Measurements from ENCODE around the gene MAML3.

The MAML3 gene

DNA sequence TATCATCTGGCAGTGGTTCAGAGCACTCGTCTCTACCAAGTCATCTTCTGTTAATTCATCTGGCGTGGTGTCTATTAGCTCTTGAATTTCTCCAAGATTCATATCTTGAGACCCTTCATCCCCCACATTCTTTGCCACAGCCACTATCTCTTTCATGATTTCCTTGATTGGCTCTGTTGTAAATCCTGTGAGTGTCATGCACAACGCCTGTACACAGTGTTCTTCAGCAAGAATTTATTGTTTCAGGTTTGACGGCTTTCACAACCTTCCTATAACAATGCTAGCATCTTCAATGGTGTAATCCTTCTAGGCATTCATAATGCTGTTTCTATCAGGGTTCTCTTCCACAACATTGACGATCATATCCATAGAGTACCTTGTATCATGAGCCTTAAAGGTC is 457.5 kb downstream of the MAML3 start:
- H3K4me3 ChIP-seq (ENCODE audit: low read depth, low read length), result no peak overlapping the region
- DNase-seq (ENCODE audit: low read depth), result no peak
- TF ChIP-seq, protein P1, sequence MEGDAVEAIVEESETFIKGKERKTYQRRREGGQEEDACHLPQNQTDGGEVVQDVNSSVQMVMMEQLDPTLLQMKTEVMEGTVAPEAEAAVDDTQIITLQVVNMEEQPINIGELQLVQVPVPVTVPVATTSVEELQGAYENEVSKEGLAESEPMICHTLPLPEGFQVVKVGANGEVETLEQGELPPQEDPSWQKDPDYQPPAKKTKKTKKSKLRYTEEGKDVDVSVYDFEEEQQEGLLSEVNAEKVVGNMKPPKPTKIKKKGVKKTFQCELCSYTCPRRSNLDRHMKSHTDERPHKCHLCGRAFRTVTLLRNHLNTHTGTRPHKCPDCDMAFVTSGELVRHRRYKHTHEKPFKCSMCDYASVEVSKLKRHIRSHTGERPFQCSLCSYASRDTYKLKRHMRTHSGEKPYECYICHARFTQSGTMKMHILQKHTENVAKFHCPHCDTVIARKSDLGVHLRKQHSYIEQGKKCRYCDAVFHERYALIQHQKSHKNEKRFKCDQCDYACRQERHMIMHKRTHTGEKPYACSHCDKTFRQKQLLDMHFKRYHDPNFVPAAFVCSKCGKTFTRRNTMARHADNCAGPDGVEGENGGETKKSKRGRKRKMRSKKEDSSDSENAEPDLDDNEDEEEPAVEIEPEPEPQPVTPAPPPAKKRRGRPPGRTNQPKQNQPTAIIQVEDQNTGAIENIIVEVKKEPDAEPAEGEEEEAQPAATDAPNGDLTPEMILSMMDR (conservative IDR thresholded peaks at IDR 0.05; ENCODE audit: low read depth, low read length), result no peak

DNA sequence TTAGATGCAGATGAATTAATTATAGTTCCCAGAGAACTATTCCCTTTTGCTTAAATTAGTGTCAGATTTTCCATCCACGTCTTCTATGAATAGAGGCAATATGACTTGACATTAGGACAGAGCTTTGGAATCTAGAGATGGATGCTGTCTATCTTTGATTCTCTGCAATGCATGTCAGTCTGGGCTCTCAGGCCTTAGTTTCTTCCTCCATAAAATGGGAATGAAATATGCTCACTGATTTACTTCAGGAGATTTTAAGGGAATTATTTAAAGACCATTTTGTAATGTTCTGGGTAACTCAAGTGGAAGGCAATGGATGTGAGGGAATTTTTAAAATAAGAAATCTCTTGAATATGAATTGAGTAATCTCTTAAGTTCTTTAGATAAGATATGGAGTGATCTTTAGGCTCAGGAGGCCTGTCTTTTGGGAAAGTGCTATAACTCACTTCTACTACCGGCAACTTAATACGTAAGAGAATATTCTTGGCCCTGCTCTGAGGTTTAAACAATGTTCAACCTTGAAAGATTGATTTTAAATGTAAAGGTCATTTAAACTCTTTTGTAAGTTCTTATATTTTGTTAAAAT is 459.4 kb downstream of the MAML3 start:
- TF ChIP-seq, protein P1 (conservative IDR thresholded peaks at IDR 0.05; ENCODE audit: low read depth, low read length), result no peak
- no peak overlapping the region for H3K4me3 ChIP-seq (ENCODE audit: low read depth, low read length)
- DNase-seq (ENCODE audit: low read depth), result no peak

DNA sequence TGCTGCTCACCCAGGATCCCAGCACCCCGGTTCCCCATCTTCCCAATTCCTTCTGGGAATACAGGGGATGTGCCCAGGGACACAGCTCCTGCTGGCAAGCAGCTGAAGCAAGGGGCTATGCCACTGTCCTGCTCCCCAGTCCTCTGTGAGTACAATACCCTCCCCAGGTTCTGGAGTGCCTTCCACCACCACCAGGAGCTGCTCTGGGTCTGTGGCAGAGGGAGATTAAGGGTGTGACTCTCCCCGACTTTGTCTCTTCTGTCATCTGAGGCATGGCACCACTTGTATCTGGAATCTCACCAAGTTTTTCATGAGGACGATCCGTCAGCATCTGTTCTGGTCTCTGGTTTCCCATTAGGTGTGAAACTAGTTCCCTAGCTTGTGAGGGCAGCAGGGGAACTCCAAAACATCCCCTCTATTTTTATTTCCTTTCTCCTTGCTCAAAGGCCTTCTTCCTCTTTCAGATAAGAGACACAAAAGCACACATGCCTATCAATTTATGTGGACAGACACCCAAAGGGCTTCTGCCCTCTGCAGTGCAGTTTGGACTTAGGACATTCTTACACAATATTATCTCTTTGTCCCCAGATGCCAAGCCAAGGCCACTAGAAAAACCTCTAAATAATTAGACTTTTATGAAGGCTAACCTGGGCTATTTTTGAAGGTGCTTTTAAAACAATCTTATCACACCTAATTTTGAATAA is 461.5 kb downstream of the MAML3 start:
- DNase-seq (ENCODE audit: low read depth), result no peak
- no peak overlapping the region for H3K4me3 ChIP-seq (ENCODE audit: low read depth, low read length)
- TF ChIP-seq, protein P1 (conservative IDR thresholded peaks at IDR 0.05; ENCODE audit: low read depth, low read length), result peak; percentile 43

DNA sequence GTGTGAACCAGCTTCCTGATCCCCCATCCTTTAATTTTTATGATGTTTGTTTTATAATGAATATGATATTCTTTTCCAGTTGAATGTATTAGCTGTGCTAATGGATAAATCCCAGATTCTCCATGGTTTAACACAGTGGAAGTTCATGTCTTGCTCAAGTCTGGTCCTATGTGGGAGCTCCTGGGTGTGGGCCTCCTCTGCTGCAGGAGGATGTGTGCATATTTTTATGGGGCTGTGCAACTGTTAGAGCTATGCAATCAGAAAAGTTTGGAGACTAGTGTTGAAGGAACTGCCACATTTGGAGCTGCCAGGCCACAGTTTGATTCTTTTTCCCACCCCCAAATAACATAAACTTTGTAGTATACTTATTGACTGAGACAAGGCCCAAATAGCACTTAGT is 463.6 kb downstream of the MAML3 start:
- DNase-seq (ENCODE audit: low read depth), result no peak
- TF ChIP-seq, protein P1 (conservative IDR thresholded peaks at IDR 0.05; ENCODE audit: low read depth, low read length), result no peak
- no peak overlapping the region for H3K4me3 ChIP-seq (ENCODE audit: low read depth, low read length)

DNA sequence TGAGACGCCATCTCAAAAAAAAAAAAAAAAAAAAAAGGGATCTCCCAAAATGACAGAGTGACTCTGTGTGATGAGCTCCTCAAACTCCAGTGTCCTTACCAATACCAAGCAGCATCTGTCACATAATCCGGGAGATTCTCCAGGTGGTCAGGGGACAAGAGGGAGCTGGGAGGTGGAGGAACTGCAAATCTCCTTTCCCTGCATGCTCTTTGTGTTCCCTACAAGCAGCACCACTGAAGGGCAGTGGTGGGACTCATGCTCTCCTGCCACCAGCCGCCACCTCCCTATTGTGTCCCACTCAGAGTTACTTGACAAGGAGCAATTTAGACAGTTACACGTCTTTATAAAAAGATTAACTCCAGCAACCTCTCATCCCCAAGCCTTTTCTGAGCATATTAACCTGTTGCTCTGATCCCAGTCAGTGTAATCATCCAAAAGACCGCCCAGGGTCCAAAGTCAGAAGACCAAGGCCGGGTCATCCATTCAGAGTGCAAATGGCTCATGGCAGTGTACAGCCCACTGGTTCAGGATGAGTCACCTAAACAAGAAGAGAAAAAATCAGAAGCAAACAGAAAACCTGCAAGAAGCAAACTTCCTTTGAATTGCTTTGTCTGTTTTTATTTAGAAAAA is 464.8 kb downstream of the MAML3 start:
- no peak overlapping the region for H3K4me3 ChIP-seq (ENCODE audit: low read depth, low read length)
- no peak for DNase-seq (ENCODE audit: low read depth)
- TF ChIP-seq, protein P1 (conservative IDR thresholded peaks at IDR 0.05; ENCODE audit: low read depth, low read length), result no peak

DNA sequence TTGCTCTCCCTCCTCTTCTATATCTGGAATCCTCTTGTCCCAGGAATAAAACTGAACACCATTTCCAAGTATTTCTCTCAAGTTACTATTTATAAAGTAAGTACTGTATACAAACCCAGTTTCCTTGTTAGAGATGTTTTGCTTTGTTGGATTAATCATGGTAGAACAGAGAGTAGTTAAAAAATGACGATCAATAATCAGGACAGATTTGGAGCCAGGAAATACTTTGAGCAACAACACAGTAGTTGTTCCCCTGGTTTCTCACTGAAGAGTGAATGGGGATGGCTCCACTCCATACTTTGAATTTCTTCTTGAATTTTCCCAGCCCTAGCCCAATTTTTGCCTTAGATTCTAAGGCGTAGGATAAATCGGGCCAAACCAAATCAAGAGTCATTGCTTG is 467.0 kb downstream of the MAML3 start:
- no peak for DNase-seq (ENCODE audit: low read depth)
- TF ChIP-seq, protein P1 (conservative IDR thresholded peaks at IDR 0.05; ENCODE audit: low read depth, low read length), result no peak
- H3K4me3 ChIP-seq (ENCODE audit: low read depth, low read length), result no peak overlapping the region
